Endothelial cell of umbilical vein (primary cell): ENCODE measurements around the gene NTS. TPM values are rescaled to one million over a fixed set of nuclear protein-coding genes. Genes with fewer than 3 reads are reported as not detected.

Experiments used
- BruUV-seq: library from RNA; stranded (reverse); fragments of 400-500 nt; replicated peaks from 2 replicates; lab custom pipeline; 2021; lab: Mats Ljungman, UMichigan
- CTCF ChIA-PET: fragments of 300-600, 350-600 bp; sonication (Branson Sonifier 250); formaldehyde crosslinking; loops from one replicate; lab custom pipeline; 2021; ENCODE audit warnings: antibody characterized with exemption, inconsistent platforms; lab: Charles Lee
- POLR2A ChIA-PET: fragments of 300-600, 350-600 bp; sonication (Branson Sonifier 250); formaldehyde crosslinking; loops from one replicate; lab custom pipeline; 2021; ENCODE audit warnings: antibody characterized with exemption, inconsistent platforms; lab: Charles Lee
- DNase-seq: peaks from one replicate; pipeline ENCODE4 v3.0.0-alpha.2; 2011; ENCODE audit warnings: low read depth, low spot score
- FAIRE-seq: peaks from 2 replicates; lab custom pipeline; 2011; peaks lifted over from hg19 to GRCh38; lab: Jason Lieb, UNC
- H2AFZ ChIP-seq: 2 replicates; pipeline ENCODE4 v1.6.0; 2012; ENCODE audit warnings: low read depth, low read length, control low read depth, inconsistent platforms
- H3K27ac ChIP-seq: 2 replicates; pipeline ENCODE4 v1.5.1; 2011; ENCODE audit warnings: low read depth, mild to moderate bottlenecking, control low read depth, low read length, moderate library complexity; ENCODE audit not compliant: insufficient read depth
- H3K27me3 ChIP-seq, 2 experiments: 2 replicates each; pipeline versions ENCODE4 v1.6.0 to v1.6.1; 2011; ENCODE audit warnings: low read length in 2 of 2, mixed read lengths in 1 of 2; ENCODE audit not compliant: control insufficient read depth in 2 of 2, insufficient read depth in 2 of 2
- H3K36me3 ChIP-seq, 2 experiments: 2 replicates in 1 of 2; 3 replicates in 1 of 2; pipeline ENCODE4 v1.5.1; 2011; ENCODE audit warnings: low read length in 2 of 2, mild to moderate bottlenecking in 1 of 2, moderate library complexity in 1 of 2; ENCODE audit not compliant: control insufficient read depth in 2 of 2, insufficient read depth in 2 of 2; ENCODE audit errors: extremely low read depth in 1 of 2
- H3K4me1 ChIP-seq: 3 replicates; pipeline ENCODE4 v1.5.1; 2011; ENCODE audit warnings: mild to moderate bottlenecking, low read length; ENCODE audit not compliant: control insufficient read depth, insufficient read depth; ENCODE audit errors: extremely low read depth
- H3K4me2 ChIP-seq: 2 replicates; pipeline ENCODE4 v1.6.1; 2011; ENCODE audit warnings: low read length, control low read depth, mixed read lengths; ENCODE audit not compliant: insufficient read depth
- H3K4me3 ChIP-seq, 3 experiments: fragments of 200-600 bp in 1 of 3; sonication (generic), shearing (Covaris generic) in 1 of 3; replicated peaks in 1 of 3; 2 replicates each; pipeline ENCODE4 v1.5.1; 2011 to 2016; ENCODE audit warnings: control low read depth in 3 of 3, low read length in 3 of 3, mild to moderate bottlenecking in 2 of 3, inconsistent platforms in 1 of 3, low read depth in 1 of 3, moderate library complexity in 1 of 3; ENCODE audit not compliant: insufficient read depth in 1 of 3
- H3K79me2 ChIP-seq: 2 replicates; pipeline ENCODE4 v1.6.0; 2012; ENCODE audit warnings: low read length, inconsistent platforms; ENCODE audit not compliant: control insufficient read depth, insufficient read depth
- H3K9ac ChIP-seq: replicated peaks from 2 replicates; pipeline ENCODE3; 2011; ENCODE audit warnings: low read length, control low read depth; ENCODE audit not compliant: insufficient read depth; ENCODE audit errors: extremely low read depth
- H3K9me1 ChIP-seq: replicated peaks from 3 replicates; pipeline ENCODE4 v1.6.0; 2011; ENCODE audit warnings: mild to moderate bottlenecking, low read length; ENCODE audit not compliant: control insufficient read depth, insufficient read depth; ENCODE audit errors: extremely low read depth
- H3K9me3 ChIP-seq: replicated peaks from 2 replicates; pipeline ENCODE4 v1.5.1; 2012; ENCODE audit warnings: low read length, inconsistent platforms; ENCODE audit not compliant: control insufficient read depth, insufficient read depth
- H4K20me1 ChIP-seq: replicated peaks from 2 replicates; pipeline ENCODE3; 2011; ENCODE audit warnings: mild to moderate bottlenecking, low read length; ENCODE audit not compliant: control insufficient read depth, insufficient read depth; ENCODE audit errors: extremely low read depth
- CTCF ChIP-seq, 2 donors: IDR thresholded peaks; 1 replicate in 1 of 2; 2 replicates in 1 of 2; pipeline ENCODE4 v1.5.1; 2011; ENCODE audit warnings: low read length in 2 of 2, mild to moderate bottlenecking in 2 of 2, moderate library complexity in 2 of 2, control low read depth in 1 of 2, inconsistent platforms in 1 of 2, low read depth in 1 of 2; ENCODE audit not compliant: insufficient read depth in 1 of 2; ENCODE audit errors: extremely low read depth in 1 of 2
- GATA2 ChIP-seq: IDR thresholded peaks from 2 replicates; pipeline ENCODE4 v1.7.0; 2011; ENCODE audit warnings: low read depth, mild to moderate bottlenecking, moderate library complexity, mixed read lengths, low read length; ENCODE audit not compliant: insufficient read length, insufficient read depth
- POLR2AphosphoS5 ChIP-seq: IDR thresholded peaks from 2 replicates; pipeline ENCODE4 v1.6.1; 2012; ENCODE audit warnings: low read depth, mild to moderate bottlenecking, control low read depth, low read length, moderate library complexity; ENCODE audit not compliant: insufficient read depth
- dilution Hi-C: fragments of 300-500 bp; cut with MboI; formaldehyde crosslinking; loops from one replicate; pipeline ENCODE4 v1.15.0; 2019; ENCODE audit warnings: low sequenced_read_pairs; ENCODE audit not compliant: extremely low pct_ligation_motif_present
- intact Hi-C: fragments of 100-400 bp; cut with micrococcal nuclease; formaldehyde crosslinking; loops from one replicate; pipeline ENCODE4 v1.10.0; 2022
- polyA plus RNA-seq, 4 experiments: library from polyadenylated mRNA; depleted of rRNA in 3 of 4; stranded (reverse) in 3 of 4; unstranded in 1 of 4; fragments of >200 nt; gene quantifications; 2 replicates each; pipeline versions ENCODE4 v1.2.1 to v1.2.3, GENCODE V29; 2011 to 2012; ENCODE audit warnings: missing spikeins in 1 of 4
- total RNA-seq: library from RNA; stranded (reverse); gene quantifications from 2 replicates; pipeline ENCODE4 v1.2.3, GENCODE V29; 2021
- TF ChIP-seq, protein P1 (sequence below): IDR thresholded peaks from 2 replicates; pipeline ENCODE4 v1.6.1; 2011; ENCODE audit not compliant: insufficient read depth, insufficient read length

NTS gene
- total and polyA plus RNA-seq, 2 donors (not counting 3 experiments of a cell fraction or from before 2014, with no cell fraction given): not detected

GRCh38 chr12:85923767-85924331, 49.8 kb downstream of the NTS start:
- Histone ChIP-seq H3K9ac (no peak overlapping the region), H3K9me1 (no peaks in the 10 kb centered on the region), H3K79me2 (no peaks in the 10 kb centered on the region), H4K20me1 (no peaks in the 10 kb centered on the region), H3K4me1 (no peaks in the 10 kb centered on the region), H3K9me3 (no peaks in the 10 kb centered on the region), H3K4me2 (no peak overlapping the region), H2AFZ (no peak overlapping the region), H3K4me3 (no peak overlapping the region), H3K27me3 (no peaks in the 10 kb centered on the region), H3K27ac (no peak overlapping the region), H3K36me3 (no peaks in the 10 kb centered on the region)
- peak; percentile 67 for FAIRE-seq
- CTCF ChIA-PET: interaction anchor here (0.9 to 6.3 kb wide), 9 partner anchors 9 to 1932 kb away, joined by 3 to 100 read pairs (median 7); no protein-coding TSS in a partner anchor
- no TSS peak for BruUV-seq
- TF ChIP-seq POLR2AphosphoS5 (no peak), GATA2 (no peak), CTCF (IDR thresholded peaks at IDR 0.05; ENCODE audit: extremely low read depth in 1 of 2, insufficient read depth in 1 of 2, low read depth in 1 of 2, low read length in 2 of 2) (peak; percentile 26 to 40)
- TF ChIP-seq, protein P1, sequence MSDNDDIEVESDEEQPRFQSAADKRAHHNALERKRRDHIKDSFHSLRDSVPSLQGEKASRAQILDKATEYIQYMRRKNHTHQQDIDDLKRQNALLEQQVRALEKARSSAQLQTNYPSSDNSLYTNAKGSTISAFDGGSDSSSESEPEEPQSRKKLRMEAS: no peak
- intact Hi-C loops: loop anchor here (1.0 to 10.0 kb wide), 5 partner anchors 27 to 1921 kb away; no protein-coding TSS in a partner anchor
- dilution Hi-C loops: no loop called here
- DNase-seq: peak; percentile 59
- POLR2A ChIA-PET: no interaction called here
